ENCODE measurements around the gene ASPN. TPM values are rescaled to one million over a fixed set of nuclear protein-coding genes. Genes with fewer than 3 reads are reported as not detected.

Gene ASPN
- total RNA-seq, 1 experiment from 2014 or later: not detected

Small RNA genes within 50 kb of the gene (small RNA-seq; reads per million reads assigned to genes)
- gene MIR4670: 0 reads per million in 2 experiments

Other genes with a start within 250 kb of the ASPN start
- 408 and 438 TPM in 2 replicates for gene IARS1, start 188.8 kb downstream of the ASPN start, total RNA-seq (2014; rRNA removed; shearing (Covaris generic))
- 32.9 and 37.9 TPM in 2 replicates for gene NOL8, start 157.2 kb downstream of the ASPN start, total RNA-seq (2014; rRNA removed; shearing (Covaris generic))
- gene CENPP, start 156.6 kb downstream of the ASPN start, total RNA-seq (2014; rRNA removed; shearing (Covaris generic)): 6.3 and 10.6 TPM in 2 replicates
- not detected in 2 replicates for gene OGN, start 77.9 kb downstream of the ASPN start, total RNA-seq (2014; rRNA removed; shearing (Covaris generic))
- gene OMD, start 58.0 kb downstream of the ASPN start, total RNA-seq (2014; rRNA removed; shearing (Covaris generic)): not detected in 2 replicates
- not detected in 2 replicates for gene ECM2, start 53.5 kb upstream of the ASPN start, total RNA-seq (2014; rRNA removed; shearing (Covaris generic))
- 14.8 and 17.9 TPM in 2 replicates for gene IPPK, start 187.6 kb upstream of the ASPN start, total RNA-seq (2014; rRNA removed; shearing (Covaris generic))